Measurements from ENCODE around the gene APOBEC2.

The APOBEC2 gene

GRCh38 chr6:41111017-41111416 is 58.0 kb downstream of the APOBEC2 start:
- Histone ChIP-seq H3K36me3 (ENCODE audit: insufficient read depth, low read length) (no peaks in the 10 kb centered on the region), H3K4me2 (ENCODE audit: low read depth, low read length, poor library complexity, severe bottlenecking) (no peak overlapping the region), H3K9me3 (ENCODE audit: insufficient read depth, low read depth, low read length) (no peaks in the 10 kb centered on the region), H3K9me2 (replicated peaks; ENCODE audit: low read depth, low read length) (no peaks in the 10 kb centered on the region), H3K9ac (ENCODE audit: low read depth, low read length, poor library complexity, severe bottlenecking) (no peak overlapping the region), H3K4me3 (ENCODE audit: low read length, poor library complexity, severe bottlenecking) (no peak overlapping the region), H3K79me2 (ENCODE audit: insufficient read depth, low read length) (no peaks in the 10 kb centered on the region), H3K27me3 (ENCODE audit: insufficient read depth, low read length, poor library complexity, severe bottlenecking) (no peaks in the 10 kb centered on the region), H4K20me1 (ENCODE audit: insufficient read depth, low read length, poor library complexity, severe bottlenecking) (no peaks in the 10 kb centered on the region), H3F3A (ENCODE audit: low read depth) (no peaks in the 10 kb centered on the region), H2AFZ (ENCODE audit: low read length) (no peak overlapping the region), H3K4me1 (ENCODE audit: insufficient read depth, low read length, poor library complexity, severe bottlenecking) (no peaks in the 10 kb centered on the region)
- TF ChIP-seq CTCF (conservative IDR thresholded peaks at IDR 0.05; ENCODE audit: low read length): no peak
- no peak for TF ChIP-seq EZH2phosphoT487 (IDR thresholded peaks at IDR 0.05; ENCODE audit: borderline replicate concordance)

Measured in Loucy (cell line).